HG02798 (cell line): ENCODE measurements around the gene WDR81.
"Not testable (repeated sequence)": the region's sequence is repeated elsewhere in the genome, so short reads cannot be mapped to it uniquely, and the experiment has no call there.

Experiments
- ATAC-seq: cut with Tn5 transposase; IDR thresholded peaks from one replicate; pipeline ENCODE4 v1.9.1; 2021; ENCODE audit warnings: mild to moderate bottlenecking; ENCODE audit not compliant: unreplicated experiment, poor library complexity

The WDR81 gene

DNA sequence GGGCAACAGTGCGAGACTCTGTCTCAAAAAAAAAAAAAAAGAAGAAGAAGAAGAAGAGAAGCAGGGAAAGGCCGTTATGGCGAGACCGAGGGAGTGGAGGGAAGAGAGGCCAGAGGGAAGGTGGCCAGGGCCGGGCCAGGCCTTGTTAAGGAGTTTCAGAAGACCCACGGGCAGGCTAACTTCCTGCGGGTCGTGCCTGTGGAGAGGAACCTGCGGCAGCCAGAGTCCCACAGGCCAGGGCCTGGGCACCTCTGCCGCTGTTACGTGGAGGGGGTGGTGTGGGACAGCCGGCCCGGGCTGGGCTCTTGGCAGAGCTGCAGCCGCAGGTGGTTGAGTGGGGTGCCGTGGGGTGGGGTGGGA, 5.4 kb downstream of the WDR81 start:
- no peak for ATAC-seq

DNA sequence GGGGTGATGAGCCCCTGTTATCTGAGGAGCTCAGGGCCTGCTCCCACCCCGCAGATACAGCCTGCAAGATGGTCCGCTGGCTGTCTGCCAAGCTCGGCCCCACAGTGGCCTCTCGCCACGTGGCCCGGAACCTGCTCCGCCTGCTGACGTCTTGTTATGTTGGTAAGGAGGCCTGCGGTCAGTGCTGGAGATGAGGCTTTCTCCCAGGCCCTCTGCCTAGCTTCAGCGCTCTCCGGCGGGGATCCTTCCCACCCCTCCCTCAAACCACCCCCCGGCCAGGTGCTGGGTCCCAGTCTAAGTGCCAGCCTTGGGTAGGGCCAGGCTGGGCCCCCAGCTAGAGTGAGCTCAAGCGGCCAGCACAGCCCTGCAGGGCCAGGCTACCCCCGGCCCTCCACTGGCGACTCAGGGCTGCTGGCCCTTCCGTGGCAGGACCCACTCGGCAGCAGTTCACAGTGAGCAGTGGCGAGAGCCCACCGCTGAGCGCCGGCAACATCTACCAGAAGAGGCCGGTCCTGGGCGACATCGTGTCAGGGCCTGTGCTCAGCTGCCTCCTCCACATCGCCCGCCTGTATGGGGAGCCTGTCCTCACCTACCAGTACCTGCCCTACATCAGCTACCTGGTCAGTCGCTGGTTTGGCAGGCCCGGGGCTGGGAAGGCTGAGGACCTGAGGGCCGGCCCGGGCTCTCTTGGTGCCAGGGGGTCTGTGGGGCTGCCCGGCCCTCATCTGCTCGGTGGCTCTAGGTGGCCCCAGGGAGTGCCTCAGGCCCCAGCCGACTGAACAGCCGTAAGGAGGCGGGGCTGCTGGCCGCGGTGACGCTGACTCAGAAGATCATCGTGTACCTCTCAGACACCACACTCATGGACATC, 6.1 kb downstream of the WDR81 start:
- no peak for ATAC-seq

DNA sequence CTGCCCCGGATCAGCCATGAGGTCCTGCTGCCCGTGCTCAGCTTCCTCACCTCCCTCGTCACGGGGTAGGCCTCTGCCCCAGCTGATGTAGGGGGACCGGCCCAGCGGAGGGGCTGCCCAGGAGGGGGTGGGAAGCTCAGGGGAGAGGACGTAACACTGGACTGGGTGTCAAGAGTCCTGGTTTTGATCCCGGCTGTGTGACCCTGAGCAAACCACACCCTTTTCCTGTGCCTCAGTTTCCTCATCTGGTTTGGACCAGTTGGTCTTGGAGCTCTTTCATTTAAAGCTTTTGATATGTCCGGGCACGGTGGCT, 6.6 kb downstream of the WDR81 start:
- no peak for ATAC-seq

DNA sequence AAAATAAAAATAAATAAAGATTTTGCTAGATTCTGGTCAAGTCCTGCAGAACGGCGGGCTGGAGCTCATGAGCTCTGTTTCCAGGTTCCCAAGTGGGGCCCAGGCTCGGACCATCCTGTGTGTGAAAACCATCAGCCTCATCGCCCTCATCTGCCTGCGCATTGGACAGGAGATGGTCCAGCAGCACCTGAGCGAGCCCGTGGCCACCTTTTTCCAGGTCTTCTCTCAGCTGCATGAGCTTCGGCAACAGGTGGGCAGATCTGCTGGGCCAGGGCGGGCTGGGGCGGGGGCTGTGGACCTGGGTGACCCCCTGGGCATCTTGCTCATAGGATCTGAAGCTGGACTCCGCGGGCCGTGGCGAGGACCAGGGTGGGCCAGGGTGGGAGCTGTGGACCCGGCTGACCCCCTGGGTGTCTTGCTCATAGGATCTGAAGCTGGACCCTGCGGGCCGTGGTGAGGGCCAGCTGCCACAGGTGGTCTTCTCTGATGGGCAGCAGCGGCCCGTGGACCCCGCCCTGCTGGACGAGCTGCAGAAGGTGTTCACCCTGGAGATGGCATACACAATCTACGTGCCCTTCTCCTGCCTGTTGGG, 7.8 kb downstream of the WDR81 start:
- ATAC-seq = no peak

DNA sequence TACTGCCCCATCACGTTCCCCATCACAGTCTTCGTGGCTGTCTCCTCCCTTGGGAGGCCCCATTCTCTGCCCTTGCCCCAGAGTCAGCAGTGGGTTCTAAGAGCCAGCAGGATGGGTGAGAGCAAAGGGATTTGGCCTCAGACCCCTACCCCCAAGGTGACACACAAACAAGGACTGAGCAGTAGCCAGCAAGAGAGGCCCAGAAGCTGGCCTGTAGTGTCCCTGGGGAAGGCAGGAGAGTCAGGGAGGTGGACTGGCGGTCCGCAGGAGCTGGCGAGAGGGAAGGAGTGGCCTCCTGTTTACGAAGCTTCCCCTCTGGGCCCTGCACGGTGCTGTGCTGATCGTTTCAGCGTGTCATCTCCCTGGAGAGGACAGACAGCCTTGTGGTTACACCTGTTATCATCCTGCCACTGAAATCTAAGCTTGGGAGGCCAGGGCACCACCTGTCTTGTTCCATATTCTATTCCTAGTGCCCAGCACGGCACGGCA, 8.4 kb downstream of the WDR81 start:
- no peak for ATAC-seq

DNA sequence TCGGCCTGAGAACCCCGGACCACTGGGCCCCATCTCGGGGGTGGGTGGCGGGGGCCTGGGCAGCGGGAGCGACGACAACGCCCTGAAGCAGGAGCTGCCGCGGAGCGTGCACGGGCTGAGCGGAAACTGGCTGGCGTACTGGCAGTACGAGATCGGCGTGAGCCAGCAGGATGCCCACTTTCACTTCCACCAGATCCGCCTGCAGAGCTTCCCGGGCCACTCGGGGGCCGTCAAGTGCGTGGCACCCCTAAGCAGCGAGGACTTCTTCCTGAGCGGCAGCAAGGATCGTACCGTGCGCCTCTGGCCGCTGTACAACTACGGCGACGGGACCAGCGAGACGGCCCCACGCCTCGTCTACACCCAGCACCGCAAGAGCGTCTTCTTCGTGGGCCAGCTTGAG, 9.3 kb downstream of the WDR81 start:
- no peak for ATAC-seq

DNA sequence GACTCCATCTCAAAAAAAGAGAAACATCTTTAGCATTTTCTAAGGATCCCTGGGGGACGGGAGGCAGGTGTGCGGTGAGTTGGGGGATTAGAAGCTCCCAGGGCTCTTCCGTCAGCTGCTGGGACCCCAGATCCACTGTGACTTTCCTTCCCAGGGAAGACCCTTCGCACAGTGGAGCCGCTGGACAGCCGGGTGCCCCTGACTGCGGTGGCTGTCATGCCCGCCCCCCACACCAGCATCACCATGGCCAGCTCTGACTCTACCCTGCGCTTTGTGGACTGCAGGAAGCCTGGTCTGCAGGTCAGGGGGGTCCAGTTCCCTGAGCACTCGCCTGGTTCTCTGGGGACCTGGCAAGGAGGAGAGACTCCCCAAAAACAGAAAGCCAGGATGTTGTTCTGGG, 10.9 kb downstream of the WDR81 start:
- no peak for ATAC-seq

DNA sequence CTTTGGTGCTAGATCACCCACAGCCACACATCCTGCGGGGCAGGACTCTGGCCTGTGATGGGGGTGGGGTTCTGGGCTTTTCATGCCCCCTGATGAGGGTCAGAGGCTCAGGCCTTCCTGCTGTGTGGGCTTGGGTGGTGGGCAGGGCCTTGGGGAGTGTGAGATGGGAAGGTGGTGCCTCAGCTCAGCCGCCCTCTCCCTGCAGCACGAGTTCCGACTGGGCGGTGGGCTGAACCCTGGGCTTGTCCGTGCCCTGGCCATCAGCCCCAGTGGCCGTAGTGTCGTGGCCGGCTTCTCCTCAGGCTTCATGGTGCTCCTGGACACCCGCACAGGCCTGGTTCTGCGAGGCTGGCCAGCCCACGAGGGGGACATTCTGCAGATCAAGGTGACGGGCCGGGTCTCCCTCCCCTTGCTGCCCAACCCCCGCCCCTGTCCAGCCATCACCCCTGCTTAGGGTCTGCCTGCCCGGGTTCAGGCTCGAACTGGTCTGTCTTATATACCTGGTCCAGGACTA, 11.4 kb downstream of the WDR81 start:
- no peak for ATAC-seq

DNA sequence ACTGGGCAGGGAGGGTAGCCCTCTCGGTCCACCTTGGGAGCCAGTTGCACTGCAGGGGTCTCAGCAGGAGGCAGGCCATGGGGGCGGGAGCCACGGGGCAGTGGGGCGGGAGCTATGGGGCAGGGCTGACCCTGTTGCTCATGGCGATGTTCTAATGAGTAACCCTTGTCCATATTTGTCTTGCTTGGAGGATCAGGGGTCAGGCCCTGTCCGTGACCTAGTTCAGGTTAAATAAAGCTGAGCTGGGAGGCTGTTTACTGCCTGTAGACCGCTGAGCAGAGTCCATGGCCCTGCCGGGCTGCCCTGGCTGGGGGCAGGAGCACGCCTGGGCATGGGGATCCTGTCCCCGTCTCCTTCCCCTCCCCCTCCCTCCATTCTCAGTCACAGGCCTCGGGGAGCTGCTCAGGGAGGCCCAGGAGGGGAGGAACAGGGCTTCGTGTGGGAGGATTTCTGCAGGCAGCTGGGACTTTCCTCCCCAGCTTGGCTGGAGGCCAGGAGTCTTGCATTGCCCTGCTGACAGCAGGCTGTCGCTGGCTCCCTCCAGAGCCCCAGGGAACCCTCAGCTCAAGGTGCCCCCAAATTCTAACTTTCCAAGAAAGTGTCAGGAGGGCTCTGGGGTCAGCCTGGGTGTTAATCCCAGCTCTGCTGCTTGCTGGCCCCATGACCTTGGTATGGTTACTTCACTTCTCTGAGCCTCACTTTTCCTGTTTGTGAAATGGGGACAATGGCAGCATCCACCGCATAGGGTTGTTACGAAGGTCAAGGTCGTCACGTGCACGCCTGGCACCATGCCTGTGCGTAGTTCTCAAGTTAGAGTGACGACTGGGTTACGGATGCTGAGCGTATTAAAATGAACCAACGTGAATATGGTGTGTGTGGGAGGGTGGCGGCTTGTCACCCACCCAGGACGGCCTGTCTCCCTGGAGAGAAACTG, 12.1 kb downstream of the WDR81 start:
- no peak for ATAC-seq

DNA sequence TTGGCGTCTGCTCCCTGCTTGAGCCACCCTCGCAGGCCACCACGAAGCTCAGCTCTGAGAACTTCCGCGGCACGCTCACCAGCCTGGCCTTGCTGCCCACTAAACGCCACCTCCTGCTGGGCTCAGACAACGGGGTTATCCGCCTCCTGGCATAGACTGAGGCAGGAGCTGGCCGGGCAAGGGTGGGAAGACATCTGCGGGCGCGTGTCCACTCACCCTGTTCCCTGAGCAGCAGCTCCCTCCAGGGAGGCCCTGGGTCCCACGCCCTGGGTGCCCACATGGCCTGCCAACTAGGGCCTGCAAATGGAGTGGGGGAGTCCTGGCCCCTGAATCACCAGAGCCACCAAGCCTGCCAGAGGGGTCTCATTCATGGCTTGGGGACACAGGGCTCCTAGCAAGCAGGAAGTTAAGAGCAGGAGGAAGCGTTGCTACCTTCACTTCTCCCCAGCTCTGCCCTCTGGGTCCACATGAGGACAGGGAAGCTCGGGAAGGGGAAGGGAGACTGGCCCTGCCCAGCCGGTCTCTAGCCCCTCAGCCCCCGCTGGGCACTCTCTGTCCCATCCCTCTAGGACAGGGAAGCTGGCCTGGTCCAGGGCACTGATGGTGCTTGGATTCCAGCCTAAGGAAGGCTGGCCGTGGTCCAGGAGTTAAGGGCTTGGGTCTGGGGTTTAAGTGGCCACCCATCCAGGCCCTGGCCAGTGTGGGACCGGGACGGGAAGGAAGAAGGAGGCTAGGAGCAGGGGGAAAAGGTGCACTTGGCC, 13.2 kb downstream of the WDR81 start:
- ATAC-seq = no peak

DNA sequence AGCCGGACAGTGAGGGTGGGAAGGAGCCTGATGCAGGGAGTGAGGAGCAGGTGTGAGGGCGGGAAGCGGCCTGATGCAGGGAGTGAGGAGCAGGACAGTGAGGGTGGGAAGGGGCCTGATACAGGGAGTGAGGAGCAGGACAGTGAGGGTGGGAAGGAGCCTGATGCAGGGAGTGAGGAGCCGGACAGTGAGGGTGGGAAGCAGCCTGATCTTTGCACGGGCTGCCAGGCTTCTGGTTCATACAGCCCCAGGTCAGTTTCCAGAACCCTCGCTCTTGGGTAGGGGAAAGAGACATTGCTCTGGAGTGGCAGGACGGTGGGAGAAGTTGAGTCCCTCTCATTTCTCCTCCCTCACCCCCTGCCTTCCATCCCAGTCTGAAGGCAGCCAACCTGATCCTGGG, 17.4 kb downstream of the WDR81 start:
- ATAC-seq = not testable (repeated sequence)

DNA sequence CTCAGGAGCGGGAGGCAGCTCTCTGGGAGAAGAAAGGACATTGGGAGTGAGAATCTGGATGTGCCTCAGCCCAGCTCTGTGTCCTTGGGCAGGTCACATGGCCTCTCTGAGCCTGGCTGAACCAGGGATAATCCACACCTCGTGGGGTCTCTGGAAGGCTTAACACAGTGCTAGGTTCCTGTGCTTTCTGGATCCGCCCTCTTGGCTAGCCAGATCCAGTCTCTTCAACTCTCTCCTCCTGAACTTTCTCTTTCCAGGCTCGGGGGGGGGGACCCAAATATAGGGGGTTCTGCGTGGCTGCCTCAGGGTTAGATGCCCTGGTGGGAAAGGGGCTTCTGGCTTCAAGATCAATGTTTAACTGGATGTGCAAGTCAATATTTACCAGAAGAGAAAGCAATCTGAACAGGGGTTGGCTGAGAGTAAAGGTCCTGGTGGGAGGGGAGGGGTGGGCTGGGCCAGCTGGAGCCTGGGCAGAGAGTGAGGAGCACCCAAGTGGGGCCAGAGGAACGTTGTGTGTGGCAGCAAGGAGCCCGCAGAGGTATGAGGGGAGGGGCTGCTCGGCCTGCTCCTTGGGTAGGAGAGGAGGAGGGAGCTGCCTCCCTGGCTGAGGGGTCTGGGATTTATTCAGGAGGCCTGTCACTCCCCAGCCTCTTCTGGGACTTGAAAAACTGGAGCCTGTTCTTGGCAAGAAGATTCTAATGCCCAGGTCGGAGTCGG, 18.0 kb downstream of the WDR81 start, which contains the start of gene SERPINF2:
SERPINF2 (plus strand) TSS at position 501 of the 717 bp plus-strand sequence. CDS start 2,125 bp downstream, outside the sequence.
- no peak for ATAC-seq

DNA sequence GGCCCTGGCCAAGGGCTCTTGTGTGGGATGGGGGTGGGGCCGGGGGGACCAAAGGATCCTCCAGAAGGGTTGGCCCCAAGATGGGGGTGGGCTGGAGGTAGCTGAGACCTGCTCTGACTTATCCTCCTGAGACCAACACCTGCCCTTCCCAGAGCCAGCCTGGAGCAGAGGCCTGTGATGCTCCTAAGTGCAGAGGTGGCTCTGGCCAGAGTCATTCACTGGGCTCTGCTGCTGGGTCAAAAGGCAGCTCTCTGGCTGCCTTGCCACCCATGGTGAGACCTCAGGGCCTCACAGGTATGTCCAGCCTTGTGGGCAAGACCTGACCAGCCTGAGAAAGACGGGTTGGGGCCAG, 18.6 kb downstream of the WDR81 start:
- ATAC-seq = no peak

DNA sequence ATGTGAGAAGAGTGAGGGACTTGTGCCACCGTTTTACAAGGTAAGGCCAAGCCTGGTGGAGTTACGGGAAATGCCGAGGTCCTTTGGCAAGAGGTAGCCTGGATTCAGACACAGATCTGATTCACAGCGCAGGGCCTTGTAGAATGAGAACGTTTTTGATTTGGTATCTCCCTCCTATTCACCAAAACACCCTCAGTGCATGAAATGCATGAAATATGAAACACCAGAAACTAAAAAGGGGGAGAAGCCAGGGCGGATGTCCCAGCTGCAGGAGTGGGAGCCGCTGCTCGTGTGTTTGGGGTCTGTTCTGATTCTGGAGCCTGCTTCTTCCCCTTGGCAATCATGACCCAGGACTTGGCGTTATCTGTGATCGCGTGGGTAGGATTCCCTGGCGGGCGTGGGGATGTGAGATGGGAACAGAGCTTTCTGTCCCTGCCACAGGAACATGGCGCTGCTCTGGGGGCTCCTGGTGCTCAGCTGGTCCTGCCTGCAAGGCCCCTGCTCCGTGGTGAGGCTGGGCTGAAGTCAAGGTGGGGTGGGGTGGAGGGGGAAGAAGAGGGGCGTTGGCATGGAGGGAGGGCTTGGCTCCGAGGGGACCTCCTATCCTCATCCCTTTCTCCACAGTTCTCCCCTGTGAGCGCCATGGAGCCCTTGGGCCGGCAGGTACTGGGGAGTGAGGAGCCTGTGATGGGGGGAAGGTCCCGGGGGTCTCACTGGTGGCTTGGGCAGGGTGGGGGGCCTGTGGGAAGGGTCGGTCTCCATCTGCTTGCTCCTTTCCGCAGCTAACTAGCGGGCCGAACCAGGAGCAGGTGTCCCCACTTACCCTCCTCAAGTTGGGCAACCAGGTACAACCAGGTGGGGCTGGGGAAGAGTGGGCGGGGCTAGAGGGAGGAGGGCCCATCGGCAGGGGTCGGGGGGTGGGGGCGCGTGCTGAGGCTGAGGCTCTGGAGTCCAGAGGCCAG, 20.3 kb downstream of the WDR81 start:
- ATAC-seq = no peak

DNA sequence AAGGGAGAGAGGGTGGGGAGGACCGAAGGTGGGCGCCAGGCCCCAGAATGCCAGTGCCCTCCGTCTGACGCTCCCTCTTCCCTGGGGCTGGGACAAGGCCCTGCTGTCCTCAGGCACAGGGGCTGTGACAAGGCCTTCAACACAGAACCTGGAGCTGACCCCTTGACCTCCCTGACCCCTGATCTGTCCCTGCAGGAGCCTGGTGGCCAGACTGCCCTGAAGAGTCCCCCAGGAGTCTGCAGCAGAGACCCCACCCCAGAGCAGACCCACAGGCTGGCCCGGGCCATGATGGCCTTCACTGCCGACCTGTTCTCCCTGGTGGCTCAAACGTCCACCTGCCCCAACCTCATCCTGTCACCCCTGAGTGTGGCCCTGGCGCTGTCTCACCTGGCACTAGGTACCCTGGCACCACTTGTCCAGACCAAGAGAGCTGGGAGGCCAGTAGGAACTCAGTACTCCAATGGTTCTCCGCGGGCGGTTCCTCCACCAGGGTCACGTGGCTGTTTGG, 21.1 kb downstream of the WDR81 start:
- ATAC-seq = no peak

DNA sequence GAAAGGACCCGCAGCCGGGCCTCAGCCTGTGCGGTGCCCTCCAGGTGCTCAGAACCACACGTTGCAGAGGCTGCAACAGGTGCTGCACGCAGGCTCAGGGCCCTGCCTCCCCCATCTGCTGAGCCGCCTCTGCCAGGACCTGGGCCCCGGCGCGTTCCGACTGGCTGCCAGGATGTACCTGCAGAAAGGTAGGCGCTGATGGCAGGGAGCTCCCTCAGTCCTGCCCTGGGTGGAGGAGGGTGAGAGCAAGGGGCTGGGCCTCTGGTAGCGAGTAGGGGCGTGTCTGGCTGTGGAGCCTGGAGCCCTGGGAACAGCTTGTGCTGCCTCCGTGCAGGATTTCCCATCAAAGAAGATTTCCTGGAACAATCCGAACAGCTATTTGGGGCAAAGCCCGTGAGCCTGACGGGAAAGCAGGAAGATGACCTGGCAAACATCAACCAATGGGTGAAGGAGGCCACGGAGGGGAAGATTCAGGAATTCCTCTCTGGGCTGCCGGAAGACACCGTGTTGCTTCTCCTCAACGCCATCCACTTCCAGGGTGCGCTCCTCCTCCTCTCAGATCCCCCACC, 22.6 kb downstream of the WDR81 start:
- no peak for ATAC-seq

DNA sequence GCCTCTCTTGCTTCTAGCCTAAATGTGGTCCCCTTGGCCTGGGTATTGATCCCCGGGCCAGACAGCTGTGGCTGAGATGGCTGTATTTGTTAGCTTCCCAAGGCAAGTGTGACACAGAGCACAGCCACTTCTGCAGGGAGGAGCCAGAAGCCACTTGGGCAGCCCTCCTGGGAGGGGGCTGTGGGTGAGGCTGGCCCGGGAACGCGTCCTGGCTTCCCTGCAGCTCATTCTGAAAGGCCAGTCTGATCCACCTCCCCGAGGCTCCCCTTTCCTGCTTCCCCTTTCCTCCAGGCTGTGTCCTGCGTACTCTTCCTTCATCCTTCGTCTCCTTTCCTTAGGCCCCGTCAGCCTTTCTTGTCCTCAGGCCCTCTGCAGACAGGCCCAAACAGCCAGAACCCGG, 26.1 kb downstream of the WDR81 start:
- no peak for ATAC-seq
